PC-9 (cell line): ENCODE results near the gene NADK2. TPM values are rescaled to one million over a fixed set of nuclear protein-coding genes. Genes with fewer than 3 reads are reported as not detected.

Experiments used
- BruUV-seq: library from RNA; stranded (reverse); fragments of 400-500 nt; replicated peaks from 2 replicates; lab custom pipeline; 2021; lab: Mats Ljungman, UMichigan
- CTCF ChIA-PET: fragments of 300-600 bp; sonication (Branson Sonifier 250); formaldehyde crosslinking; loops from one replicate; lab custom pipeline; 2022; ENCODE audit warnings: antibody characterized with exemption; lab: Charles Lee
- POLR2A ChIA-PET: fragments of 300-600 bp; sonication (Branson Sonifier 250); formaldehyde crosslinking; loops from one replicate; lab custom pipeline; 2022; ENCODE audit warnings: antibody characterized with exemption; ENCODE audit not compliant: unreplicated experiment; lab: Charles Lee
- DNase-seq, 2 experiments: peaks; one replicate each; pipeline versions ENCODE4 v3.0.0 to v3.0.0-alpha.2; 2015 to 2022; ENCODE audit warnings: mixed read lengths in 1 of 2
- H2AFZ ChIP-seq: fragments of 200-600 bp; sonication (generic); 2 replicates; pipeline ENCODE4 v1.8.1; 2017; ENCODE audit warnings: antibody characterized with exemption
- H3F3A ChIP-seq: fragments of 200-600 bp; sonication (generic); 2 replicates; pipeline ENCODE4 v1.8.1; 2017; ENCODE audit warnings: antibody characterized with exemption, mild to moderate bottlenecking, low read depth; ENCODE audit not compliant: insufficient read depth
- H3K27ac ChIP-seq: fragments of 200-600 bp; sonication (generic); 2 replicates; pipeline ENCODE4 v1.6.1; 2016; ENCODE audit warnings: mixed run types
- H3K27me3 ChIP-seq: fragments of 200-600 bp; sonication (generic); 2 replicates; pipeline ENCODE4 v1.6.1; 2016; ENCODE audit warnings: low read depth, mixed run types; ENCODE audit not compliant: insufficient read depth
- H3K36me3 ChIP-seq: fragments of 200-600 bp; sonication (generic); 2 replicates; pipeline ENCODE4 v1.6.1; 2016; ENCODE audit warnings: low read depth, mixed run types
- H3K4me1 ChIP-seq: fragments of 200-600 bp; sonication (generic); replicated peaks from 2 replicates; pipeline ENCODE4 v1.6.1; 2016; ENCODE audit warnings: mixed run types; ENCODE audit not compliant: insufficient read depth
- H3K4me2 ChIP-seq: fragments of 200-600 bp; sonication (generic); 2 replicates; pipeline ENCODE4 v1.6.1; 2017; ENCODE audit warnings: mixed run types
- H3K4me3 ChIP-seq: fragments of 200-600 bp; sonication (generic); 2 replicates; pipeline ENCODE4 v1.6.1; 2016; ENCODE audit warnings: mixed run types
- H3K79me2 ChIP-seq: fragments of 200-600 bp; sonication (generic); 2 replicates; pipeline ENCODE4 v1.6.1; 2017; ENCODE audit warnings: low read depth, mixed run types
- H3K9me2 ChIP-seq: fragments of 200-600 bp; sonication (generic); 2 replicates; pipeline ENCODE4 v1.8.1; 2017; ENCODE audit warnings: mild to moderate bottlenecking; ENCODE audit not compliant: insufficient read depth
- H3K9me3 ChIP-seq: fragments of 200-600 bp; sonication (generic); 2 replicates; pipeline ENCODE4 v1.8.1; 2016; ENCODE audit warnings: low read depth; ENCODE audit not compliant: insufficient read depth
- H4K20me1 ChIP-seq: fragments of 200-600 bp; sonication (generic); 2 replicates; pipeline ENCODE4 v1.8.1; 2017; ENCODE audit not compliant: insufficient read depth
- CTCF ChIP-seq: fragments of 200-600 bp; sonication (generic); conservative IDR thresholded peaks from 2 replicates; pipeline ENCODE4 v1.6.1; 2017; ENCODE audit warnings: mixed run types, antibody characterized with exemption, mild to moderate bottlenecking, moderate library complexity
- EZH2 ChIP-seq: fragments of 200-600 bp; sonication (generic); IDR thresholded peaks from 2 replicates; pipeline ENCODE4 v1.8.0; 2017; ENCODE audit warnings: antibody characterized with exemption, low read depth
- intact Hi-C: fragments of 100-400 bp; cut with micrococcal nuclease; formaldehyde crosslinking; loops from one replicate; pipeline ENCODE4 v1.10.0; 2022; ENCODE audit not compliant: unreplicated experiment
- total RNA-seq: library from RNA; stranded (reverse); gene quantifications from 2 replicates; pipeline ENCODE4 v1.2.3, GENCODE V29; 2021

Gene NADK2
- total RNA-seq, 1 experiment from 2014 or later: 43.7 TPM

GRCh38 chr5:36270876-36271575, 29.3 kb upstream of the NADK2 start:
- no peaks in the 10 kb centered on the region for H3F3A ChIP-seq
- no peak overlapping the region for H3K4me2 ChIP-seq
- no peak overlapping the region for H3K4me3 ChIP-seq
- no peak overlapping the region for H2AFZ ChIP-seq
- no peaks in the 10 kb centered on the region for H3K9me2 ChIP-seq
- no TSS peak for BruUV-seq
- H3K27ac ChIP-seq: no peak overlapping the region
- H3K36me3 ChIP-seq: no peaks in the 10 kb centered on the region
- ChIA-PET CTCF (no interaction called here), POLR2A (no interaction called here)
- no peaks in the 10 kb centered on the region for H3K9me3 ChIP-seq
- DNase-seq: no peak
- intact Hi-C loops: no loop called here
- H3K4me1 ChIP-seq: no peaks in the 10 kb centered on the region
- no peaks in the 10 kb centered on the region for H3K27me3 ChIP-seq
- TF ChIP-seq CTCF: no peak
- no peak for TF ChIP-seq EZH2
- no peaks in the 10 kb centered on the region for H3K79me2 ChIP-seq
- H4K20me1 ChIP-seq: no peaks in the 10 kb centered on the region

- Histone ChIP-seq H3K79me2 (no peaks in the 10 kb centered on the region), H3K27ac (no peak overlapping the region), H4K20me1 (no peaks in the 10 kb centered on the region), H3K4me3 (no peak overlapping the region), H3K9me3 (no peaks in the 10 kb centered on the region), H3K27me3 (no peaks in the 10 kb centered on the region), H2AFZ (no peak overlapping the region), H3F3A (no peaks in the 10 kb centered on the region), H3K36me3 (no peaks in the 10 kb centered on the region), H3K9me2 (no peaks in the 10 kb centered on the region), H3K4me2 (no peak overlapping the region), H3K4me1 (no peaks in the 10 kb centered on the region)
- TF ChIP-seq EZH2 (no peak), CTCF (no peak)
- ChIA-PET CTCF (no interaction called here), POLR2A (no interaction called here)
- intact Hi-C loops: no loop called here
- no peak for DNase-seq
- BruUV-seq: no TSS peak
Observed at GRCh38 chr5:36270175-36270574, 28.4 kb upstream of the NADK2 start.

GRCh38 chr5:36269478-36269877, 27.8 kb upstream of the NADK2 start:
- CTCF ChIA-PET: no interaction called here
- H3K27ac ChIP-seq: no peak overlapping the region
- no peaks in the 10 kb centered on the region for H3K4me1 ChIP-seq
- no peaks in the 10 kb centered on the region for H3K27me3 ChIP-seq
- no peak overlapping the region for H3K4me2 ChIP-seq
- no peaks in the 10 kb centered on the region for H3K79me2 ChIP-seq
- no peaks in the 10 kb centered on the region for H3K9me3 ChIP-seq
- no peak overlapping the region for H2AFZ ChIP-seq
- no peak for DNase-seq
- intact Hi-C loops: loop anchor here (5.0 kb wide), 1 partner anchor 128 kb away; no protein-coding TSS in a partner anchor
- no TSS peak for BruUV-seq
- H3K9me2 ChIP-seq: no peaks in the 10 kb centered on the region
- no peaks in the 10 kb centered on the region for H3F3A ChIP-seq
- no peaks in the 10 kb centered on the region for H4K20me1 ChIP-seq
- POLR2A ChIA-PET: no interaction called here
- no peak overlapping the region for H3K4me3 ChIP-seq
- TF ChIP-seq CTCF: no peak
- no peak for TF ChIP-seq EZH2
- no peaks in the 10 kb centered on the region for H3K36me3 ChIP-seq
